Liver (tissue), 3 donors: ENCODE results near the gene MYMK.

Experiments used
- EGR1 ChIP-seq, 2 donors: IDR thresholded peaks; 2 replicates each; pipeline ENCODE4 v1.6.1; 2016 to 2018; ENCODE audit warnings: antibody characterized with exemption in 2 of 2, low read depth in 2 of 2
- HNF4G ChIP-seq: IDR thresholded peaks from 2 replicates; pipeline ENCODE4 v1.6.1; 2016; ENCODE audit warnings: antibody characterized with exemption
- JUND ChIP-seq, 2 donors: IDR thresholded peaks; 2 replicates each; pipeline ENCODE4 v1.6.1; 2016; ENCODE audit warnings: antibody characterized with exemption in 2 of 2
- MAX ChIP-seq: IDR thresholded peaks from 2 replicates; pipeline ENCODE4 v1.6.1; 2016; ENCODE audit warnings: antibody characterized with exemption
- YY1 ChIP-seq: IDR thresholded peaks from 2 replicates; pipeline ENCODE4 v1.6.1; 2016; ENCODE audit warnings: antibody characterized with exemption, mild to moderate bottlenecking
- TF ChIP-seq, protein P1 (sequence below): fragments of 150-350 bp; IDR thresholded peaks from 2 replicates; pipeline ENCODE4 v1.5.1; 2017; ENCODE audit warnings: improper control_type of control experiment, low read depth, low read length; ENCODE audit not compliant: missing input control
- donor health status: healthy.
- donor health status: healthy.

GRCh38 chr9:133526721-133527321 lies 2.1 kb upstream of the MYMK start:
- TF ChIP-seq, protein P1, sequence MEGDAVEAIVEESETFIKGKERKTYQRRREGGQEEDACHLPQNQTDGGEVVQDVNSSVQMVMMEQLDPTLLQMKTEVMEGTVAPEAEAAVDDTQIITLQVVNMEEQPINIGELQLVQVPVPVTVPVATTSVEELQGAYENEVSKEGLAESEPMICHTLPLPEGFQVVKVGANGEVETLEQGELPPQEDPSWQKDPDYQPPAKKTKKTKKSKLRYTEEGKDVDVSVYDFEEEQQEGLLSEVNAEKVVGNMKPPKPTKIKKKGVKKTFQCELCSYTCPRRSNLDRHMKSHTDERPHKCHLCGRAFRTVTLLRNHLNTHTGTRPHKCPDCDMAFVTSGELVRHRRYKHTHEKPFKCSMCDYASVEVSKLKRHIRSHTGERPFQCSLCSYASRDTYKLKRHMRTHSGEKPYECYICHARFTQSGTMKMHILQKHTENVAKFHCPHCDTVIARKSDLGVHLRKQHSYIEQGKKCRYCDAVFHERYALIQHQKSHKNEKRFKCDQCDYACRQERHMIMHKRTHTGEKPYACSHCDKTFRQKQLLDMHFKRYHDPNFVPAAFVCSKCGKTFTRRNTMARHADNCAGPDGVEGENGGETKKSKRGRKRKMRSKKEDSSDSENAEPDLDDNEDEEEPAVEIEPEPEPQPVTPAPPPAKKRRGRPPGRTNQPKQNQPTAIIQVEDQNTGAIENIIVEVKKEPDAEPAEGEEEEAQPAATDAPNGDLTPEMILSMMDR, result no peak
- TF ChIP-seq JUND (IDR thresholded peaks at IDR 0.05) (no peak), EGR1 (IDR thresholded peaks at IDR 0.05; ENCODE audit: low read depth in 2 of 2) (no peak), YY1 (no peak), MAX (no peak), HNF4G (no peak)
